Caco-2 (cell line): Measurements from ENCODE around the gene TMEM263. TPM values are rescaled to one million over a fixed set of nuclear protein-coding genes. Genes with fewer than 3 reads are reported as not detected.
A peak's percentile ranks its signal among the peaks of the same experiment; 100 is the strongest.
"Not testable (repeated sequence)": the region's sequence is repeated elsewhere in the genome, so short reads cannot be mapped to it uniquely, and the experiment has no call there.

Source experiments
- BruUV-seq: library from RNA; stranded (reverse); fragments of 400-500 nt; replicated peaks from 2 replicates; lab custom pipeline; 2021; lab: Mats Ljungman, UMichigan
- CTCF ChIA-PET: fragments of 300-600 bp; sonication (Branson Sonifier 250); formaldehyde crosslinking; loops from one replicate; lab custom pipeline; 2022; ENCODE audit warnings: antibody characterized with exemption; lab: Charles Lee
- POLR2A ChIA-PET: fragments of 300-600 bp; sonication (Branson Sonifier 250); formaldehyde crosslinking; loops from one replicate; lab custom pipeline; 2022; ENCODE audit warnings: antibody characterized with exemption; lab: Charles Lee
- DNase-seq, 2 experiments: peaks; one replicate each; pipeline versions ENCODE4 v3.0.0 to v3.0.0-alpha.2; 2020 to 2022
- H3K27me3 ChIP-seq: replicated peaks from 2 replicates; pipeline ENCODE4 v1.6.0; 2011; ENCODE audit warnings: low read length; ENCODE audit not compliant: control insufficient read depth, insufficient read depth
- H3K36me3 ChIP-seq: 2 replicates; pipeline ENCODE4 v1.5.1; 2011; ENCODE audit warnings: low read length; ENCODE audit not compliant: control insufficient read depth, insufficient read depth
- H3K4me1 ChIP-seq: fragments of 250-450 bp; sonication (Bioruptor Pico); 2 replicates; pipeline ENCODE4 v1.5.1; 2020; ENCODE audit warnings: mild to moderate bottlenecking
- H3K4me3 ChIP-seq: 2 replicates; pipeline ENCODE4 v1.5.1; 2011; ENCODE audit warnings: low read depth, mild to moderate bottlenecking, control low read depth, low read length
- H3K9me3 ChIP-seq: fragments of 250-450 bp; sonication (Bioruptor Pico); 2 replicates; pipeline ENCODE4 v1.5.1; 2020; ENCODE audit warnings: mild to moderate bottlenecking, moderate library complexity
- H3K27ac Mint-ChIP-seq: one replicate; pipeline ENCODE4 v1.8.0; 2022; ENCODE audit warnings: mixed read lengths; ENCODE audit not compliant: unreplicated experiment
- H3K27me3 Mint-ChIP-seq: one replicate; pipeline ENCODE4 v1.8.0; 2022; ENCODE audit warnings: mixed read lengths; ENCODE audit not compliant: insufficient read depth, unreplicated experiment
- H3K36me3 Mint-ChIP-seq: one replicate; pipeline ENCODE4 v1.8.0; 2022; ENCODE audit warnings: mild to moderate bottlenecking, mixed read lengths; ENCODE audit not compliant: insufficient read depth, unreplicated experiment
- H3K4me1 Mint-ChIP-seq: one replicate; pipeline ENCODE4 v1.8.0; 2022; ENCODE audit warnings: low read depth, mixed read lengths; ENCODE audit not compliant: unreplicated experiment
- H3K4me3 Mint-ChIP-seq: one replicate; pipeline ENCODE4 v1.8.0; 2022; ENCODE audit warnings: mild to moderate bottlenecking, moderate library complexity, mixed read lengths; ENCODE audit not compliant: unreplicated experiment
- H3K9me3 Mint-ChIP-seq: one replicate; pipeline ENCODE4 v1.8.0; 2022; ENCODE audit warnings: mixed read lengths; ENCODE audit not compliant: unreplicated experiment
- CTCF ChIP-seq, 2 experiments: fragments of 200-600 bp in 1 of 2; IDR thresholded peaks; 1 replicate in 1 of 2; 2 replicates in 1 of 2; pipeline versions ENCODE4 v1.5.1 to v1.8.0; 2011 to 2022; ENCODE audit warnings: antibody characterized with exemption in 1 of 2, control low read depth in 1 of 2, inconsistent platforms in 1 of 2, low read depth in 1 of 2, low read length in 1 of 2, mild to moderate bottlenecking in 1 of 2, moderate library complexity in 1 of 2; ENCODE audit not compliant: insufficient read depth in 1 of 2, severe bottlenecking in 1 of 2, unreplicated experiment in 1 of 2
- intact Hi-C: fragments of 100-400 bp; cut with micrococcal nuclease; formaldehyde crosslinking; loops from one replicate; pipeline ENCODE4 v1.10.0; 2022; ENCODE audit not compliant: unreplicated experiment
- total RNA-seq: library from RNA; stranded (reverse); gene quantifications from 2 replicates; pipeline ENCODE4 v1.2.3, GENCODE V29; 2022

TMEM263 gene
- total RNA-seq, 1 experiment from 2014 or later = 31.6 TPM

DNA sequence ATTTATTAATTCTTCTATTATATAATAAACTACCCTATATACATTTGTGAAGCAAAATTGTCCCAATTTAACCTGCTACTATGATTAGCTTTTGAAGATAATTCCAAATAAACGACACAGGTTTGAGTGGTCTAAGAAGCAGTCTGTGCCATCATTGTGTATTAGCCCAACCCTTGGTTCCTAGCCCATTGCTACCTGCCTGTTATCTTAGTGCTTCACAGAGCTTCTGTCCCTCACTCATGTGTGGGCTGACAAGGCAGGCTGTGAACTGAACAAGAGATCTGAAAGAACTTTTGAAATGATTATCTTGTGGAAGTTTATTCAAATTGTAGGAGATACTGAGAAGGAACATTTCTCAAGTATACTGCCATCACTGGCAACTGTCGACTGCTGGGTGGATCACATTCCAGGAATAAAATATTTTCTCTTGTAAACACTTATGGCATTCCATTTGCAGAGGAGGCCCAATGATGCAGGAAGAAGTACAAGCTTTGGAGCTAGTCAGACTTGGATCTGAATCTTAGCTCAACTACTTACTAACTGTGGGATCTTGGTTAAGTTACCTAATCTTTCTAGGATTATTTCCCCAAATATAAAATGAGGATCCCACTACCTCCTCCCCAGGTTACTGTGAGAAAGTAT lies 39.0 kb downstream of the TMEM263 start:
- CTCF ChIA-PET = interaction anchor here (0.6 kb wide), 1 partner anchor 772 kb away, joined by 3 read pairs; no protein-coding TSS in a partner anchor
- no peaks in the 10 kb centered on the region for H3K4me1 Mint-ChIP-seq
- H3K36me3 ChIP-seq = no peaks in the 10 kb centered on the region
- DNase-seq = peak in 1 of 2 experiments; percentile 20
- TF ChIP-seq CTCF (IDR thresholded peaks at IDR 0.05; ENCODE audit: insufficient read depth in 1 of 2, low read depth in 1 of 2, low read length in 1 of 2, severe bottlenecking in 1 of 2, unreplicated experiment in 1 of 2) = no peak
- H3K4me3 ChIP-seq = no peak overlapping the region
- peaks cover 12% of the 10 kb centered on the region for H3K4me1 ChIP-seq
- H3K36me3 Mint-ChIP-seq = peaks cover 6% of the 10 kb centered on the region
- no peaks in the 10 kb centered on the region for H3K27me3 ChIP-seq
- intact Hi-C loops = no loop called here
- no peak overlapping the region for H3K27ac Mint-ChIP-seq
- no TSS peak for BruUV-seq
- no peaks in the 10 kb centered on the region for H3K9me3 ChIP-seq
- no peaks in the 10 kb centered on the region for H3K27me3 Mint-ChIP-seq
- H3K9me3 Mint-ChIP-seq = no peaks in the 10 kb centered on the region
- POLR2A ChIA-PET = interaction anchor here (0.5 to 0.6 kb wide), 2 partner anchors 9 to 38 kb away, joined by 3 read pairs; no protein-coding TSS in a partner anchor
- no peak overlapping the region for H3K4me3 Mint-ChIP-seq

DNA sequence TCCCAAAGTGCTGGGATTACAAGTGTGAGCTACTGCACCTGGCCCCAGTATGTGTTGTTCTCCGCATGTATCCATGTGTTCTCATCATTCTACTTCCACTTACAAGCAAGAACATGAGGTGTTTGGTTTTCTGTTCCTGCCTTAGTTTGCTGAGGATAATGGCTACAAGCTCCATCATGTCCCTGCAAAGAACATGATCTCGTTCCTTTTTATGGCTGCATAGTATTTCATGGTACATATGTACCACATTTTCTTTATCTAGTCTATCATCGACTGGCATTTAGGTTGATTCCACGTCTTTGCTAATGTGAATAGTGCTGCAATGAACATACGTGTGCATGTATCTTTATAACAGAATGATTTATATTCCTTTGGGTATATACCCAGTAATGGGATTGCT lies 40.4 kb downstream of the TMEM263 start:
- CTCF ChIA-PET, H3K36me3 Mint-ChIP-seq, H3K4me1 Mint-ChIP-seq, DNase-seq, H3K27me3 ChIP-seq, intact Hi-C loops, H3K27me3 Mint-ChIP-seq, H3K4me3 Mint-ChIP-seq, H3K9me3 ChIP-seq, POLR2A ChIA-PET, BruUV-seq, H3K4me3 ChIP-seq, H3K27ac Mint-ChIP-seq, H3K36me3 ChIP-seq, H3K9me3 Mint-ChIP-seq: not testable (repeated sequence)
- peaks cover 12% of the 10 kb centered on the region for H3K4me1 ChIP-seq

GRCh38 chr12:106997916-106998315 lies 42.2 kb downstream of the TMEM263 start:
- POLR2A ChIA-PET = no interaction called here
- CTCF ChIA-PET = no interaction called here
- no peak for DNase-seq
- no TSS peak for BruUV-seq
- no peak for TF ChIP-seq CTCF (IDR thresholded peaks at IDR 0.05; ENCODE audit: insufficient read depth in 1 of 2, low read depth in 1 of 2, low read length in 1 of 2, severe bottlenecking in 1 of 2, unreplicated experiment in 1 of 2)
- no peaks in the 10 kb centered on the region for H3K36me3 ChIP-seq
- no peaks in the 10 kb centered on the region; the same call in 1 of the 2 replicates for H3K9me3 ChIP-seq
- peaks cover 12% of the 10 kb centered on the region for H3K4me1 ChIP-seq
- H3K4me3 Mint-ChIP-seq = no peak overlapping the region
- no peaks in the 10 kb centered on the region for H3K4me1 Mint-ChIP-seq
- H3K27ac Mint-ChIP-seq = no peak overlapping the region
- H3K27me3 Mint-ChIP-seq = no peaks in the 10 kb centered on the region
- no peaks in the 10 kb centered on the region for H3K27me3 ChIP-seq
- H3K9me3 Mint-ChIP-seq = no peaks in the 10 kb centered on the region
- peaks cover 6% of the 10 kb centered on the region for H3K36me3 Mint-ChIP-seq
- H3K4me3 ChIP-seq = no peak overlapping the region
- intact Hi-C loops = no loop called here
